Stomach (tissue), 9 donors: ENCODE measurements around the gene PLEKHM1. TPM values are rescaled to one million over a fixed set of nuclear protein-coding genes. Genes with fewer than 3 reads are reported as not detected.
"Not testable (repeated sequence)": the region's sequence is repeated elsewhere in the genome, so short reads cannot be mapped to it uniquely, and the experiment has no call there.

Source experiments
- DNase-seq, 2 donors: peaks; one replicate each; pipeline versions ENCODE4 v3.0.0 to v3.0.0-alpha.2; 2013 to 2019
- H3K27ac ChIP-seq, 5 donors: fragments of 200-600 bp in 4 of 5; sonication (generic) in 4 of 5; one replicate each; pipeline ENCODE4 v1.5.1; 2013 to 2019; ENCODE audit warnings: mild to moderate bottlenecking in 1 of 5, moderate library complexity in 1 of 5
- H3K27me3 ChIP-seq, 3 donors: fragments of 200-600 bp; sonication (generic); one replicate each; pipeline ENCODE4 v1.5.1; 2017 to 2019; ENCODE audit warnings: mixed run types in 1 of 3
- H3K36me3 ChIP-seq, 4 donors: fragments of 200-600 bp; sonication (generic); 1 replicate in 3 of 4; 2 replicates in 1 of 4; pipeline ENCODE4 v1.5.1; 2016 to 2019
- H3K4me1 ChIP-seq, 4 donors: fragments of 200-600 bp; sonication (generic); one replicate each; pipeline ENCODE4 v1.5.1; 2016 to 2019
- H3K4me3 ChIP-seq, 4 donors: fragments of 200-600 bp; sonication (generic) in 3 of 4; one replicate each; pipeline ENCODE4 v1.5.1; 2016 to 2019; ENCODE audit warnings: mild to moderate bottlenecking in 1 of 4
- H3K9me3 ChIP-seq, 4 donors: fragments of 200-600 bp; sonication (generic); one replicate each; pipeline ENCODE4 v1.5.1; 2016 to 2019
- CTCF ChIP-seq, 7 experiments: fragments of 450-650 bp in 4 of 7; fragments of 200-600 bp in 3 of 7; sonication (generic) in 3 of 7; IDR thresholded peaks; one replicate each; pipeline ENCODE4 v1.5.1; 2016 to 2019; ENCODE audit warnings: antibody characterized with exemption in 7 of 7, control low read depth in 2 of 7, mild to moderate bottlenecking in 1 of 7
- EP300 ChIP-seq: sonication (generic); formaldehyde crosslinking; IDR thresholded peaks from one replicate; pipeline ENCODE4 v1.6.1; 2017; ENCODE audit warnings: antibody characterized with exemption
- POLR2A ChIP-seq, 4 donors: fragments of 450-650 bp; IDR thresholded peaks; one replicate each; pipeline ENCODE4 v1.6.1; 2016; ENCODE audit warnings: antibody characterized with exemption in 4 of 4, control low read depth in 2 of 4, mild to moderate bottlenecking in 1 of 4, moderate library complexity in 1 of 4
- POLR2AphosphoS5 ChIP-seq, 3 donors: sonication (generic); formaldehyde crosslinking; IDR thresholded peaks; one replicate each; pipeline ENCODE4 v1.6.1; 2016; ENCODE audit warnings: antibody characterized with exemption in 3 of 3
- WGBS, 5 donors: extraction: QIAGEN DNeasy Blood & Tissue Kit in 3 of 5; methylation state at CpG; one replicate each; pipeline versions ENCODE4 v1.1.5 to v1.1.7; 2013 to 2018; 5-methylcytosine and 5-hydroxymethylcytosine counted together
- intact Hi-C: fragments of 100-400 bp; cut with DNase I; formaldehyde crosslinking; loops from one replicate; pipeline ENCODE4 v1.15.1; 2023; ENCODE audit warnings: low total_unique reads
- polyA plus RNA-seq, 3 donors: library from polyadenylated mRNA; stranded (reverse); fragments of 200-250 nt; gene quantifications; one replicate each; pipeline ENCODE4 v1.2.3, GENCODE V29; 2013
- total RNA-seq, 5 donors: library from RNA; depleted of rRNA; stranded (reverse); fragments of >200 nt; gene quantifications; one replicate each; pipeline versions ENCODE4 v1.1.0 to v1.2.3, GENCODE V29; 2014 to 2016
- donor health status: healthy with polysubstance abuse.
- donor health status: Bipolar disorder and iron deficiency.
- donor health status: healthy.

PLEKHM1 gene
- total and polyA plus RNA-seq, 8 donors: 10.4 to 63.0 (median 22.7) TPM

- DNase-seq: peak; percentile 58 to 78
- peak overlapping the region in 3 of 5 donors; percentile 30 to 59 (median 55) for H3K27ac ChIP-seq
- H3K4me1 ChIP-seq: peaks cover 0 to 17% (median 0%) of the 10 kb centered on the region in 4 donors
- WGBS, 5 donors: 34 to 61% (median 48%) methylated on average over 1 to 8 of the region's 8 CpGs
- TF ChIP-seq POLR2AphosphoS5 (IDR thresholded peaks at IDR 0.05): peak in 2 of 3 donors; percentile 31 to 73
- intact Hi-C loops, H3K27me3 ChIP-seq, H3K4me3 ChIP-seq, H3K9me3 ChIP-seq: not testable (repeated sequence)
- H3K36me3 ChIP-seq: peaks cover 0 to 40% (median 23%) of the 10 kb centered on the region in 4 donors
These were observed 28.8 kb downstream of the PLEKHM1 start for GRCh38 chr17:45461524-45462327.

DNA sequence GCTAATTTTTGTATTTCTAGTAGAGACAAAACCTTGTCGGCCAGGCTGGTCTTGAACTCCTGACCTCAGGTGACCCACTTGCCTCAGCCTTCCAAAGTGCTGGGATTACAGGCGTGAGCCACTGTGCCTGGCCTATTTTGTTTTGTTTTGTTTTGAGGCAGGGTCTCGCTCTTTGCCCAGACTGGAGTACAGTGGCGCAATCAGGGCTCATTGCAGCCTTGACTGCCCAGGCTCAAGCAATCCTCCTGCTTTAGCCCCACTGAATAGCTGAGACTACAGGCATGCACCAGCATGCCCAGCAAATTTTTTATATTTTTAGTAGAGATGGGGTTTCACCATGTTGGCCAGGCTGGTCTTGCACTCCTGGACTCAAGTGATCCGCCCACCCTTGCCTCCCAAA is 30.1 kb downstream of the PLEKHM1 start:
- peaks cover 0 to 17% (median 0%) of the 10 kb centered on the region in 4 donors for H3K4me1 ChIP-seq
- 95 to 100% (median 98%) methylated on average over 4 to 5 of the region's 5 CpGs for WGBS, 5 donors
- H3K27me3 ChIP-seq, H3K27ac ChIP-seq, H3K9me3 ChIP-seq, DNase-seq, intact Hi-C loops, H3K4me3 ChIP-seq: not testable (repeated sequence)
- peaks cover 4 to 42% (median 30%) of the 10 kb centered on the region in 4 donors for H3K36me3 ChIP-seq

DNA sequence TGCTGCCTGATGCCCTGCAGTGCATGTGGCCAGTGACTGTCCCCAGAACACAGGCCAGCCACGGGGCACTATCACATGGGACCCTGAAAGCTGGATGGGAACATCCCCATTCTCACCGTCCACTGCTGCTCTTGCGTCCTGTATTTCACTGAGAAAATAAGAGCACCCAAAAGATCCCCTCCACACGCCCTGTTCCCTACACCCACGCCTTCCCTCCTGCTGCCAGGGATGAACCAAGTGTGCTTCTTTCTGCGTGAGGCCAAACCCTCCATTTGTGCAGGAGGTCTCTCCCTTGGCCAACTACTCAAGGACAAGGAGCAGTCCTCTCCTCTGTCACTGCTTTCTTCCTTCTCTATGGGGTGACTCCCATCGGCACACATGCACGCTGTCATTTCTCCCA is 36.2 kb downstream of the PLEKHM1 start:
- H3K4me1 ChIP-seq, DNase-seq, H3K9me3 ChIP-seq, H3K27me3 ChIP-seq, H3K27ac ChIP-seq, H3K4me3 ChIP-seq, intact Hi-C loops: not testable (repeated sequence)
- peaks cover 10 to 69% (median 64%) of the 10 kb centered on the region in 4 donors for H3K36me3 ChIP-seq
- 94 to 96% (median 95%) methylated on average over 5 to 7 of the region's 8 CpGs for WGBS, 5 donors

GRCh38 chr17:45453731-45454130 is 36.8 kb downstream of the PLEKHM1 start:
- peaks cover 10 to 71% (median 66%) of the 10 kb centered on the region in 4 donors for H3K36me3 ChIP-seq
- H3K27ac ChIP-seq, H3K27me3 ChIP-seq, H3K4me3 ChIP-seq, H3K4me1 ChIP-seq, intact Hi-C loops, DNase-seq, H3K9me3 ChIP-seq: not testable (repeated sequence)
- 87 to 96% (median 91%) methylated on average over 4 to 17 of the region's 17 CpGs for WGBS, 5 donors

- H3K27me3 ChIP-seq, intact Hi-C loops, DNase-seq, H3K4me3 ChIP-seq, H3K4me1 ChIP-seq, H3K27ac ChIP-seq, H3K9me3 ChIP-seq: not testable (repeated sequence)
- 96 to 100% (median 98%) methylated on average over 2 to 3 of the region's 7 CpGs; no CpG with 5 or more reads in 2 of the 5 donors for WGBS, 5 donors
- peaks cover 10 to 69% (median 68%) of the 10 kb centered on the region in 4 donors for H3K36me3 ChIP-seq
These were observed 37.3 kb downstream of the PLEKHM1 start for GRCh38 chr17:45453225-45453534.

DNA sequence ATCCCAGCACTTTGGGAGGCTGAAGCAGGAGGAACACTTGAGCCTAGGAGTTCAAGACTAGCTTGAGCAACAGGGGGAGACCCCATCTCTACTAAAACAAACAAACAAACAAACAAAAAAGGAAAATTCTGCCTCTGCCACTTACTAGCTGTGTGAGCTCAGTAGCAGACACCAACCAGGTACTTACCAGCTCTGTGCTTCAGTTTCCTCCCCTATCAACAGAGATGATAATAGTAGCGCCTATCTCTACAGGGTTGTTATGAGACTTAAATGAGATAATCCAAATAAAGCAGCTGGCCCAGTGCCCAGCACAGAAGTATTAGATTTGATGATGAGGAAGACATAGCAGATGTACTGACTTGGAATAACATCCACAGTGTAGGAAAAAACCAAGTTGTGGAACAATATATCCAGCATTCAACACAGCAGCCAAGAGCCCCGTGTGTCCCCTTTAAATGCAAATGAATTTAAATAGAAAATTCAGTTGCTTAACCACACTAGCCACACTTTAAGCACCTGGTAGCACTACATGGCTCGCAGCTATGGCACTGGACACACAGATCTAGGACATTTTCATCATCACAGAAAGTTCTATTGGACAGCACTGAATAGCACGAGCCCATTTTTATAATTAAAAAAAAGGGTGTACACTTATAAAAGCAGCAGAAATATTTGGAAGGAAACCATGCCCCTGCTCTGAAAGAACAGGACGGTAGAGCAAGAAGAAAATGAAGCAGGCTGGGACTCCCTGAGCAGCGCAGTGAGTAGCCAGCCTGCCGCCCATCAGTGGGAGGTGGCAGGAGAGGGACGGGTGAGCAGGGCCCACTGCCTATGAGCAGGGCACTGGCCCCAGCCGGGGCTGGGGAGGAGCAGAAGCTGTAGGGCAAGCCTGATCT is 37.9 kb downstream of the PLEKHM1 start:
- 73 to 86% (median 80%) methylated on average over 8 to 9 of the region's 9 CpGs for whole genome bisulfite sequencing, 5 donors
- H3K27me3 ChIP-seq, intact Hi-C loops, H3K9me3 ChIP-seq, H3K4me1 ChIP-seq, DNase-seq, H3K4me3 ChIP-seq, H3K27ac ChIP-seq: not testable (repeated sequence)
- peaks cover 10 to 71% (median 69%) of the 10 kb centered on the region in 4 donors for H3K36me3 ChIP-seq

- WGBS, 5 donors: 88 to 99% (median 91%) methylated on average over 7 of the region's 10 CpGs; no CpG with 5 or more reads in 2 of the 5 donors
- H3K4me3 ChIP-seq, H3K9me3 ChIP-seq, H3K27me3 ChIP-seq, intact Hi-C loops, DNase-seq, H3K27ac ChIP-seq: not testable (repeated sequence)
- Histone ChIP-seq H3K4me1 (peaks cover 0 to 18% (median 4%) of the 10 kb centered on the region in 4 donors), H3K36me3 (peaks cover 10 to 74% (median 68%) of the 10 kb centered on the region in 4 donors)
These were observed 38.9 kb downstream of the PLEKHM1 start for GRCh38 chr17:45451660-45452059.

DNA sequence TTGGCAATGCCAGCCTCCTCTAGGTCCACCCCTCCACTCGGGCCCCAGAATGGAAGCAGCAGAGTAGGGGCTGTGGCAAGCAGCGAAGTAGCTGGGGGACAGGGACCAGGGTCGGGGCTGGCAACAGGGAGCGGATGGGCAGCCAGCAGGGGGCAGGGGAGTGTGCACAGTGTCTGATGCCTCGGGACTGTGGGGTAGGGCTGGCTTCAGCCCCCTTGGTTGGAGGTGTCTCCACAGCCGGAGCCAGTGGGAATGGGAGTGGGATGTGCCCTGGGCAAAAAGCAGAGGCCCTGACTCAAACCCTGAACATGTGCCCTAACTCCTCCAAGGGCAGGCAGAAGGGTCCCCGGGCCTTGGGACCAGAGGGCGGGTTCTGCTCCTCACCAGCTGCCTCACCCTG is 39.4 kb downstream of the PLEKHM1 start:
- Histone ChIP-seq H3K4me3 (no peak overlapping the region), H3K36me3 (peaks cover 6 to 71% (median 63%) of the 10 kb centered on the region in 4 donors), H3K27me3 (no peaks in the 10 kb centered on the region), H3K4me1 (peaks cover 0 to 21% (median 4%) of the 10 kb centered on the region in 4 donors), H3K27ac (no peak overlapping the region), H3K9me3 (no peaks in the 10 kb centered on the region)
- intact Hi-C loops: no loop called here
- 80 to 100% (median 90%) methylated on average over 2 to 8 of the region's 8 CpGs for WGBS, 5 donors
- TF ChIP-seq POLR2A (IDR thresholded peaks at IDR 0.05): no peak
- TF ChIP-seq POLR2AphosphoS5 (IDR thresholded peaks at IDR 0.05): no peak
- TF ChIP-seq EP300: no peak
- no peak for TF ChIP-seq CTCF (IDR thresholded peaks at IDR 0.05)
- no peak for DNase-seq

GRCh38 chr17:45449708-45450329 is 40.7 kb downstream of the PLEKHM1 start:
- H3K27me3 ChIP-seq, intact Hi-C loops: not testable (repeated sequence)

More at GRCh38 chr17:45449708-45450329, 40.7 kb downstream of the PLEKHM1 start:
- not testable (repeated sequence) for DNase-seq, H3K9me3 ChIP-seq, H3K4me3 ChIP-seq, H3K27ac ChIP-seq
- H3K4me1 ChIP-seq: peaks cover 0 to 26% (median 4%) of the 10 kb centered on the region in 4 donors
- peaks cover 12 to 77% (median 65%) of the 10 kb centered on the region in 4 donors for H3K36me3 ChIP-seq
- 95 to 100% (median 96%) methylated on average over 1 of the region's 1 CpG for WGBS, 5 donors
